ENCODE data around the gene NIT2.

The NIT2 gene

GRCh38 chr3:100400419-100400779 lies 65.8 kb downstream of the NIT2 start:
- peak overlapping the region; percentile 94 for H3K27ac Mint-ChIP-seq
- no peaks in the 10 kb centered on the region for H3K27me3 Mint-ChIP-seq
- H3K36me3 Mint-ChIP-seq = peaks cover under 1% of the 10 kb centered on the region
- peaks cover 44% of the 10 kb centered on the region for H3K4me1 Mint-ChIP-seq
- H3K4me3 Mint-ChIP-seq = peak overlapping the region; percentile 84
- ATAC-seq = peak; percentile 25
- H3K9me3 Mint-ChIP-seq = no peaks in the 10 kb centered on the region

DNA sequence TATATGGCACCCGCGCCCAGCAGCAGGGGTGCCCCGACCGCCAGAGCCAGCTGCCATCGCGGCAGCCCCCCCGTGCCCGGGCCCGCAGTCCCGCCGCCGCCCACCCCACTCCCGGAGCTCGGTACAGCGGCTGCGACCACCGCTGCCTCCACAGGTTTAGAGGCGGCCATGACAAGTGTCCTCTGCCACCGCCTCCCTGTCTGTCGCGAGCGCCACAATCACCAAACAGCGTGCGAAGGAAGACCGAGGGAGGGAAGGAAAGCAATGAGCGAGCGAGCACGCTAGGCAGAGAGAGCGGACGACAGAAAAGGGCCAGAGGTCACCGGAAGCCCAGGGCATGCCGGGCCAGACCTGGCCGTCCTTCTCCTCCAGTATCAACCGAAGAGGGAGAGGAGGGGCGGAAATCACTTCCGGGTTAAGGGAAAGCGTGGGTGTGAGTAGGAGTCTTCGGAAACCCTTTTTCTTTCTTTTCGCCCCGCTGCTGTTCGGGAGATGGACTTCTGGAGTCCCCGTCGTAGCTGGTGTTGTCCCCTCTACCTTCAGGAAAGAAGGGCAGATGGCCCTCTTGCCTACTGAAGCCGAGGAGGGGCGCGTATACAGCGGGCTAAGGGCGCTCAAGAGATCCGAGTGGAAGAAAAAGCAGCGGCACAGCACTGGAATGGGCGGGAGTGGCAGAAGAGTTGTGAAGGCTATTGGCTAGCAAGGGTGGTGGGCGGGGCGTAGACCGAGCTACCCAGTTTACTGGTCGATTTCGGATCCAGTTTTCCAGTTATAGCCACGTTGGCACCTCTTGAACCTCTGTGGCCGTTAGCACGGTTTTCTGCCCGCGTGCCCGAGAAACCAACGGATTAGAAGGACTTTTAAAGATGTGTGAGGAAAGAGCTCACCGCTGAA lies 66.5 kb downstream of the NIT2 start, which contains the start of the genes LNP1 and TOMM70:
Gene LNP1, plus strand, starts transcription at position 760 of the 894 bp plus-strand sequence. CDS start 28,191 bp downstream, outside the sequence.
Gene TOMM70, minus strand, starts transcription at position 310 of the 894 bp plus-strand sequence. Its CDS starts 140 bp downstream, at position 170.
- peak within 1 kb of the TSS; percentile 94 for H3K27ac Mint-ChIP-seq
- no peaks in the 10 kb centered on the region for H3K27me3 Mint-ChIP-seq
- no peaks in the 10 kb centered on the region for H3K9me3 Mint-ChIP-seq
- H3K4me1 Mint-ChIP-seq = peaks cover 38% of the 10 kb centered on the region
- H3K4me3 Mint-ChIP-seq = peak within 1 kb of the TSS; percentile 84
- peaks cover 6% of the 10 kb centered on the region for H3K36me3 Mint-ChIP-seq
- peak; percentile 98 for ATAC-seq

- ATAC-seq = peak; percentile 29
- peaks cover 36% of the 10 kb centered on the region for H3K4me1 Mint-ChIP-seq
These were observed 67.1 kb downstream of the NIT2 start for GRCh38 chr3:100401674-100402041.

DNA sequence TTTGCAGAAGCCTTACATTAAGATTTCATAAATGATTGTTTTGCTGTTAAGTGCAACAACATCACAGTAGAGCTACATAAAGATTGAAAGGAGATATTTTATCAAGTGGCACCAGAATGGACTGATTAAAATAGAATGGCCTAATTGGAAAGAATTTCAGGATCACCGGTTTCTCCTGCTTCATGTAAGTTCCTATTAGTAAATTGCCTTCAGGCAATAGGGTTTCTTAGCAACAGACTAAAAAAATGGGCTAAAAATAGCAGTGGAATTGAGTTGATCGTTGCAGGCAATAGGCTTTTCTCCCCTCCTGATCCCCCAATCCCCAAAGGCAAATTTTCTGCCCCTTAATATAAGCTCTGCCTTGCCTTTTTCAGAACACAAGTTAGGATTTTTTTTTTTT lies 67.7 kb downstream of the NIT2 start:
- Mint-ChIP-seq H3K36me3 (peaks cover 9% of the 10 kb centered on the region), H3K27ac (peak overlapping the region; percentile 94), H3K27me3 (no peaks in the 10 kb centered on the region), H3K4me3 (peak overlapping the region; percentile 84), H3K9me3 (peaks cover under 1% of the 10 kb centered on the region), H3K4me1 (peaks cover 36% of the 10 kb centered on the region)
- ATAC-seq = no peak

More at GRCh38 chr3:100401674-100402041, 67.1 kb downstream of the NIT2 start:
- Mint-ChIP-seq H3K9me3 (no peaks in the 10 kb centered on the region), H3K27me3 (no peaks in the 10 kb centered on the region), H3K4me3 (peak overlapping the region; percentile 84), H3K36me3 (peaks cover 6% of the 10 kb centered on the region), H3K27ac (peak overlapping the region; percentile 94)

GRCh38 chr3:100402891-100403290 lies 68.3 kb downstream of the NIT2 start:
- Mint-ChIP-seq H3K36me3 (peaks cover 15% of the 10 kb centered on the region), H3K27me3 (no peaks in the 10 kb centered on the region), H3K9me3 (peaks cover 5% of the 10 kb centered on the region), H3K27ac (no peak overlapping the region), H3K4me1 (peaks cover 36% of the 10 kb centered on the region), H3K4me3 (no peak overlapping the region)
- no peak for ATAC-seq

GRCh38 chr3:100403362-100404249 lies 69.0 kb downstream of the NIT2 start:
- Mint-ChIP-seq H3K36me3 (peaks cover 21% of the 10 kb centered on the region), H3K4me1 (peaks cover 34% of the 10 kb centered on the region), H3K27ac (no peak overlapping the region), H3K9me3 (peaks cover 5% of the 10 kb centered on the region), H3K27me3 (no peaks in the 10 kb centered on the region), H3K4me3 (no peak overlapping the region)
- ATAC-seq = no peak

- Mint-ChIP-seq H3K4me1 (peaks cover 28% of the 10 kb centered on the region), H3K4me3 (no peak overlapping the region)
These were observed 69.6 kb downstream of the NIT2 start for GRCh38 chr3:100404250-100404548.

DNA sequence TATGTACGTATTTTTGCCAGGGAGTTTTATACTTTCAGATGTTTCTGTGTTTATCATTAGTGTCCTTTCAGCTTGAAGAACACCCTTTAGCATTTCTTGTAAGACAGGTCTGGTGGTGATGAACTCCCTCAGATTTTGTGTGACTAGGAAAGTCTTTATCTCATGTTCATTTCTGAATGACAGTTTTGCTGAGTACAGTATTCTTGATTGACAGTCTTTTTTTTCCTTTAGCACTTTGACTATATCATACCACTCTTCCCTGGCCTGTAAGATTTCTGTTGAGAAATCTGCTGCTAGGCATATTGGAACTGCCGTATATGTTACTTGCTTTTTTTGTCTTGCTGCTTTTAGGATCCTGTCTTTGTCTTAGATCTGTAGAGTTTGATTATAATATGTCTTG lies 72.6 kb downstream of the NIT2 start:
- Mint-ChIP-seq H3K4me3 (no peak overlapping the region), H3K27me3 (no peaks in the 10 kb centered on the region), H3K9me3 (peaks cover 12% of the 10 kb centered on the region), H3K27ac (no peak overlapping the region), H3K36me3 (peaks cover 44% of the 10 kb centered on the region), H3K4me1 (peaks cover 10% of the 10 kb centered on the region)
- no peak for ATAC-seq

More at GRCh38 chr3:100404250-100404548, 69.6 kb downstream of the NIT2 start:
- no peak for ATAC-seq
- Mint-ChIP-seq H3K36me3 (peaks cover 24% of the 10 kb centered on the region), H3K27me3 (no peaks in the 10 kb centered on the region), H3K27ac (no peak overlapping the region), H3K9me3 (peaks cover 5% of the 10 kb centered on the region)

GRCh38 chr3:100407977-100408532 lies 73.5 kb downstream of the NIT2 start:
- H3K4me1 Mint-ChIP-seq = peaks cover 9% of the 10 kb centered on the region
- no peak overlapping the region for H3K4me3 Mint-ChIP-seq

More at GRCh38 chr3:100407977-100408532, 73.5 kb downstream of the NIT2 start:
- H3K36me3 Mint-ChIP-seq = peaks cover 50% of the 10 kb centered on the region
- H3K27ac Mint-ChIP-seq = no peak overlapping the region
- no peaks in the 10 kb centered on the region for H3K27me3 Mint-ChIP-seq
- ATAC-seq = no peak
- peaks cover 12% of the 10 kb centered on the region for H3K9me3 Mint-ChIP-seq
